Hepatocyte (in vitro differentiated cells): ENCODE measurements around the gene LGI4.

Experiments used
- CTCF ChIP-seq: fragments of 200-600 bp; sonication (generic); IDR thresholded peaks from 2 replicates; pipeline ENCODE4 v1.5.1; 2016; ENCODE audit warnings: antibody characterized with exemption, mild to moderate bottlenecking; ENCODE audit not compliant: poor library complexity
- EZH2 ChIP-seq: fragments of 200-600 bp; sonication (generic); IDR thresholded peaks from 2 replicates; pipeline ENCODE4 v1.6.1; 2016; ENCODE audit warnings: antibody characterized with exemption, mild to moderate bottlenecking, borderline replicate concordance
- EZH2phosphoT487 ChIP-seq: fragments of 200-600 bp; sonication (generic); IDR thresholded peaks from one replicate; pipeline ENCODE4 v1.6.1; 2018; ENCODE audit warnings: antibody characterized with exemption, mild to moderate bottlenecking, low read depth, moderate library complexity; ENCODE audit not compliant: unreplicated experiment, severe bottlenecking

GRCh38 chr19:35160629-35161433, 26.0 kb upstream of the LGI4 start:
- TF ChIP-seq CTCF, result no peak
- TF ChIP-seq EZH2, result no peak
- no peak for TF ChIP-seq EZH2phosphoT487
